ENCODE results near the gene KRT14.

The KRT14 gene

DNA sequence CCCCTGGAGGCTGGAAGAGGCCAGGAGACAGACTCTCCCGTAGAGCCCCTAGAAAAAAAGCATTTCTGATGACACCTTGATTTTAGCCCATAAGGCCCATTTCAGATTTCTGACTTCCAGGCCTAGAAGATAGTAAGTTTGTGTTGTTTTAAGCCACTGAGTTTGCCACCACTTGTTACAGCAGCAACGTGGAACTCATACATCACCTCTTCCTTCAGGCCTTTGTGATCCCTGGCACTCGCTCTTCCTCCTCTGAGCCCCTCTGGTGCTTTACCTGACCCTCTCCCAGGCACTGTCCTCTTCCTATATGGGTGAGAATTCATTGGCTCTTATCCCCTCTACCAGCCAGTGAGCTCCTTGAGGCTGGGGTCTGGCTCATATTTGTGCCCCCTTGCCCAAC lies 39.9 kb downstream of the KRT14 start:
- no peak overlapping the region for H3K27ac ChIP-seq (ENCODE audit: low read length)

DNA sequence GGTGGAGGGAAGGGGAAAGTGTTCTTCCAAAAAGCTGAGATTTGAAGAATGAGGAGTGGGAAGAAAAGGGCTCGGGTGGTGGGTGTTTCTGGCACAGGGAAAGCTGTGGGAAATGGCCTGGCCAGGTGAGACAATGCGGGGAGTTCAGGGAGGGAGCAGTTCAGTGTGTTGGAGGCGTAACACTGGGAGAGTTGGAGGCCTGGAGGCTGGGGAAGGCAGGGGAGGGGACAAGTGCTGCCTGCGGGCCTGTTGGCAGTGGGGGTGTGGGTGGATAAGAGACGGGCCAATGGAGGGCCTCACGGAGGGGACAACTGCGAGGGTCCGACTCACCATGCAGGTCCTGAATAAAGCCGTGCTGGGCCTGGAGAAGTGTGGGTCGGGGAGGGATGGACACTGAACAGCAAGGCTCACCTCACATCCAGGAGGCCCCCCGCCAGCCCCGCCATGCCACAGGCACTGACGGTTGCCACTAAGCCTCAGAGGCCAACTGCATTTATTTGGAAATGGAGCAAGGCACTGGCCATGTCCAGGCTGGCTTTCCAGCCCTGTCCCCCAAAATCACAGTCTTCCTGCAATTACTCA lies 40.8 kb downstream of the KRT14 start:
- Histone ChIP-seq H3K27me3 (ENCODE audit: insufficient read depth, low read length, poor library complexity) (no peaks in the 10 kb centered on the region), H3K4me2 (ENCODE audit: insufficient read depth, low read length) (no peak overlapping the region), H3K9ac (ENCODE audit: low read depth, low read length) (no peak overlapping the region), H3K27ac (ENCODE audit: low read length) (no peak overlapping the region), H4K20me1 (ENCODE audit: insufficient read depth, low read length) (no peaks in the 10 kb centered on the region; the same call in 1 of the 2 replicates), H3K4me3 (ENCODE audit: low read depth in 1 of 2, low read length in 2 of 2) (no peak overlapping the region), H3K79me2 (ENCODE audit: insufficient read depth, low read length) (no peaks in the 10 kb centered on the region), H3K4me1 (ENCODE audit: insufficient read depth, low read length) (peaks cover 3% of the 10 kb centered on the region; the same call in 1 of the 2 replicates), H3K36me3 (ENCODE audit: insufficient read depth, low read length) (no peaks in the 10 kb centered on the region), H3K9me3 (ENCODE audit: insufficient read depth, low read length, severe bottlenecking) (no peaks in the 10 kb centered on the region), H2AFZ (ENCODE audit: low read depth, low read length) (no peak overlapping the region)
- ATAC-seq (ENCODE audit: insufficient read depth, low read depth) (no peak), DNase-seq (no peak)
- no peak for TF ChIP-seq EZH2 (IDR thresholded peaks at IDR 0.05; ENCODE audit: borderline replicate concordance, low read depth, low read length, severe bottlenecking)
- TF ChIP-seq, protein P1, sequence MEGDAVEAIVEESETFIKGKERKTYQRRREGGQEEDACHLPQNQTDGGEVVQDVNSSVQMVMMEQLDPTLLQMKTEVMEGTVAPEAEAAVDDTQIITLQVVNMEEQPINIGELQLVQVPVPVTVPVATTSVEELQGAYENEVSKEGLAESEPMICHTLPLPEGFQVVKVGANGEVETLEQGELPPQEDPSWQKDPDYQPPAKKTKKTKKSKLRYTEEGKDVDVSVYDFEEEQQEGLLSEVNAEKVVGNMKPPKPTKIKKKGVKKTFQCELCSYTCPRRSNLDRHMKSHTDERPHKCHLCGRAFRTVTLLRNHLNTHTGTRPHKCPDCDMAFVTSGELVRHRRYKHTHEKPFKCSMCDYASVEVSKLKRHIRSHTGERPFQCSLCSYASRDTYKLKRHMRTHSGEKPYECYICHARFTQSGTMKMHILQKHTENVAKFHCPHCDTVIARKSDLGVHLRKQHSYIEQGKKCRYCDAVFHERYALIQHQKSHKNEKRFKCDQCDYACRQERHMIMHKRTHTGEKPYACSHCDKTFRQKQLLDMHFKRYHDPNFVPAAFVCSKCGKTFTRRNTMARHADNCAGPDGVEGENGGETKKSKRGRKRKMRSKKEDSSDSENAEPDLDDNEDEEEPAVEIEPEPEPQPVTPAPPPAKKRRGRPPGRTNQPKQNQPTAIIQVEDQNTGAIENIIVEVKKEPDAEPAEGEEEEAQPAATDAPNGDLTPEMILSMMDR (IDR thresholded peaks at IDR 0.05; ENCODE audit: borderline replicate concordance, extremely low read depth, low read length, poor library complexity, severe bottlenecking) = no peak

More for the DNA sequence above, 39.9 kb downstream of the KRT14 start:
- no peak for TF ChIP-seq EZH2 (IDR thresholded peaks at IDR 0.05; ENCODE audit: borderline replicate concordance, low read depth, low read length, severe bottlenecking)
- TF ChIP-seq, protein P1 (IDR thresholded peaks at IDR 0.05; ENCODE audit: borderline replicate concordance, extremely low read depth, low read length, poor library complexity, severe bottlenecking) = no peak
- H2AFZ ChIP-seq (ENCODE audit: low read depth, low read length) = no peak overlapping the region
- H3K9me3 ChIP-seq (ENCODE audit: insufficient read depth, low read length, severe bottlenecking) = no peaks in the 10 kb centered on the region
- H3K4me3 ChIP-seq (ENCODE audit: low read depth in 1 of 2, low read length in 2 of 2) = no peak overlapping the region
- H3K4me2 ChIP-seq (ENCODE audit: insufficient read depth, low read length) = no peak overlapping the region
- H3K27me3 ChIP-seq (ENCODE audit: insufficient read depth, low read length, poor library complexity) = no peaks in the 10 kb centered on the region
- DNase-seq (no peak), ATAC-seq (ENCODE audit: insufficient read depth, low read depth) (no peak)
- H3K4me1 ChIP-seq (ENCODE audit: insufficient read depth, low read length) = peaks cover 3% of the 10 kb centered on the region; the same call in 1 of the 2 replicates
- H4K20me1 ChIP-seq (ENCODE audit: insufficient read depth, low read length) = no peaks in the 10 kb centered on the region; the same call in 1 of the 2 replicates
- H3K9ac ChIP-seq (ENCODE audit: low read depth, low read length) = no peak overlapping the region
- no peaks in the 10 kb centered on the region for H3K36me3 ChIP-seq (ENCODE audit: insufficient read depth, low read length)
- H3K79me2 ChIP-seq (ENCODE audit: insufficient read depth, low read length) = no peaks in the 10 kb centered on the region

DNA sequence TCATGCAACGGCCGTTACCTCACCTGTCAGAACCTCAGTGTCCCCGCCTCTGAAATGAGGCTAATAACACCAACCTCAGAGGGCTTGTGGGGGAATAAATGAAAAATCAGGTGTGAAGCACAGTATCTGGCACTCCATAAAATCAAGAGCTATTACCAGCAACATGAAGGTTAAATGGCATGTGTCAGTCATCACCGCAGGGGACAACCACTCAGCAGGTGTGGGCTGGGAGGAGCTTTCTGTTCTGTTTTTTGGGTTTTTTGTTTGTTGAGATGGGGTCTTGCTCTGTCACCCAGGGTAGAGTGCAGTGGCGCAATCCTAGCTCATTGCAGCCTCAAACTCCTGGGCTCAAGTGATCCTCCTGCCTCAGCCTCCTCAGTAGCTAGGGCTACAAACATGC lies 41.8 kb downstream of the KRT14 start:
- peaks cover 3% of the 10 kb centered on the region; the same call in 1 of the 2 replicates for H3K4me1 ChIP-seq (ENCODE audit: insufficient read depth, low read length)
- TF ChIP-seq, protein P1 (IDR thresholded peaks at IDR 0.05; ENCODE audit: borderline replicate concordance, extremely low read depth, low read length, poor library complexity, severe bottlenecking) = no peak
- no peak for TF ChIP-seq EZH2 (IDR thresholded peaks at IDR 0.05; ENCODE audit: borderline replicate concordance, low read depth, low read length, severe bottlenecking)
- no peaks in the 10 kb centered on the region; the same call in 1 of the 2 replicates for H4K20me1 ChIP-seq (ENCODE audit: insufficient read depth, low read length)
- no peak for ATAC-seq (ENCODE audit: insufficient read depth, low read depth)
- no peak overlapping the region for H3K4me2 ChIP-seq (ENCODE audit: insufficient read depth, low read length)
- H3K9me3 ChIP-seq (ENCODE audit: insufficient read depth, low read length, severe bottlenecking) = no peaks in the 10 kb centered on the region
- no peaks in the 10 kb centered on the region for H3K79me2 ChIP-seq (ENCODE audit: insufficient read depth, low read length)
- H3K27ac ChIP-seq (ENCODE audit: low read length) = no peak overlapping the region
- no peaks in the 10 kb centered on the region for H3K36me3 ChIP-seq (ENCODE audit: insufficient read depth, low read length)
- H3K4me3 ChIP-seq (ENCODE audit: low read depth in 1 of 2, low read length in 2 of 2) = no peak overlapping the region
- no peak for DNase-seq
- H2AFZ ChIP-seq (ENCODE audit: low read depth, low read length) = no peak overlapping the region
- peaks cover 6% of the 10 kb centered on the region for H3K27me3 ChIP-seq (ENCODE audit: insufficient read depth, low read length, poor library complexity)
- no peak overlapping the region for H3K9ac ChIP-seq (ENCODE audit: low read depth, low read length)
